ENCODE measurements around the gene USHBP1. TPM values are rescaled to one million over a fixed set of nuclear protein-coding genes. Genes with fewer than 3 reads are reported as not detected.

Gene USHBP1
- total RNA-seq, 1 experiment from 2014 or later, result 12.3 TPM

- DNase-seq (ENCODE audit: low spot score) (no peak), ATAC-seq (no peak)
- peaks cover 10% of the 10 kb centered on the region for H3K36me3 Mint-ChIP-seq
- POLR2A ChIA-PET, result no interaction called here
- peak overlapping the region; percentile 54 for H3K27ac Mint-ChIP-seq
- H3K9me3 Mint-ChIP-seq, result no peaks in the 10 kb centered on the region
- peaks cover 43% of the 10 kb centered on the region for H3K4me1 Mint-ChIP-seq
- CTCF ChIA-PET, result no interaction called here
- no peak for TF ChIP-seq TEAD1 (CRISPR knock-in tag; IDR thresholded peaks at IDR 0.05)
- TF ChIP-seq ATF1 (CRISPR knock-in tag; IDR thresholded peaks at IDR 0.05), result no peak
- TF ChIP-seq NFE2L1 (CRISPR knock-in tag; IDR thresholded peaks at IDR 0.05), result no peak
- no peak for TF ChIP-seq TEAD4 (CRISPR knock-in tag; IDR thresholded peaks at IDR 0.05)
- no peak for TF ChIP-seq ZNF425 (CRISPR knock-in tag; conservative IDR thresholded peaks at IDR 0.05)
- TF ChIP-seq ZNF219 (CRISPR knock-in tag; IDR thresholded peaks at IDR 0.05; ENCODE audit: borderline replicate concordance), result no peak
- TF ChIP-seq ESRRA (CRISPR knock-in tag; IDR thresholded peaks at IDR 0.05; ENCODE audit: borderline replicate concordance), result no peak
- no peak for TF ChIP-seq NFATC4 (CRISPR knock-in tag; IDR thresholded peaks at IDR 0.05)
- H3K4me3 Mint-ChIP-seq, result no peak overlapping the region
- no peaks in the 10 kb centered on the region for H3K27me3 Mint-ChIP-seq (ENCODE audit: low read depth)
Observed at GRCh38 chr19:17240826-17241399, 23.6 kb downstream of the USHBP1 start.

- Mint-ChIP-seq H3K27me3 (ENCODE audit: low read depth) (no peaks in the 10 kb centered on the region), H3K4me1 (peaks cover 43% of the 10 kb centered on the region), H3K4me3 (no peak overlapping the region), H3K36me3 (peaks cover 10% of the 10 kb centered on the region), H3K9me3 (no peaks in the 10 kb centered on the region), H3K27ac (peak overlapping the region; percentile 54; the same call in 1 of the 2 replicates)
- DNase-seq (ENCODE audit: low spot score), result no peak
- no peak for ATAC-seq
- ChIA-PET POLR2A (no interaction called here), CTCF (no interaction called here)
- TF ChIP-seq PREB (CRISPR knock-in tag; IDR thresholded peaks at IDR 0.05; ENCODE audit: borderline replicate concordance), result no peak
- TF ChIP-seq EMX1 (CRISPR knock-in tag; IDR thresholded peaks at IDR 0.05), result no peak
- TF ChIP-seq ZNF396 (CRISPR knock-in tag; IDR thresholded peaks at IDR 0.05; ENCODE audit: borderline replicate concordance), result no peak
- no peak for TF ChIP-seq ETV6 (CRISPR knock-in tag; IDR thresholded peaks at IDR 0.05)
- no peak for TF ChIP-seq JAZF1 (CRISPR knock-in tag; IDR thresholded peaks at IDR 0.05)
Observed at GRCh38 chr19:17240062-17240752, 24.3 kb downstream of the USHBP1 start.

GRCh38 chr19:17237747-17238706 lies 26.5 kb downstream of the USHBP1 start:
- CTCF ChIA-PET, result interaction anchor here (1.0 to 1.6 kb wide), 3 partner anchors 11 to 54 kb away, joined by 3 to 7 read pairs (median 3); no protein-coding TSS in a partner anchor
- TF ChIP-seq ZNF121 (CRISPR knock-in tag; IDR thresholded peaks at IDR 0.05), result peak; percentile 54; the same call in 1 of the 2 replicates
- TF ChIP-seq GTF2I (CRISPR knock-in tag; conservative IDR thresholded peaks at IDR 0.05), result no peak
- Mint-ChIP-seq H3K4me1 (peaks cover 48% of the 10 kb centered on the region), H3K4me3 (no peak overlapping the region), H3K9me3 (no peaks in the 10 kb centered on the region), H3K36me3 (peaks cover 19% of the 10 kb centered on the region), H3K27ac (peak overlapping the region; percentile 85), H3K27me3 (ENCODE audit: low read depth) (no peaks in the 10 kb centered on the region)
- ATAC-seq (no peak), DNase-seq (ENCODE audit: low spot score) (no peak)
- POLR2A ChIA-PET, result interaction anchor here (0.6 kb wide), 1 partner anchor 22 kb away, joined by 3 read pairs; no protein-coding TSS in a partner anchor

Data from WTC11 (cell line).